ENCODE measurements around the gene MSANTD1. TPM values are rescaled to one million over a fixed set of nuclear protein-coding genes. Genes with fewer than 3 reads are reported as not detected.

MSANTD1 gene
- total RNA-seq, 3 donors from 2014 or later, result 0.66 to 0.87 (median 0.78) TPM

DNA sequence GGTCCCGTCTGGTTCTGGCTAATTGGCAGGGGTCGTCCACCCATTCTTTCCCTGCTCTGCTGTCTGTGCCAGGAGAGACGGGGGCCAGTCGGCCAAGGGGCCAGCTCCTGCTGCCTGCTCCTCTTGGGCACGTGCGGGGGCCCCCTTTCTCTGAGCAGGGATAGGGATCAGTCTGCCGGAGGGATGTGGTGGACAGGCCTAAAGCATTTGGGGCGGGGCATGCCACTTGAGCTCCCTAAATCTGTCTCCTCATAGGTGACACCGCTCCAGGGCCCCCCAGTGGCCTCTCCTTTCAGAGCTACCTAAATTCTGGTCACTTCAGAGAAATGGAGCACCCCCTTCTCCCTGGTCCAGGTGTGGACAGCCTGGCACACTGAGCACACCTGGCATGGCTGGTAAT, 4.2 kb upstream of the MSANTD1 start:
- Mint-ChIP-seq H3K4me1 (ENCODE audit: low read depth) (peaks cover 11% of the 10 kb centered on the region), H3K4me3 (no peak overlapping the region), H3K9me3 (no peaks in the 10 kb centered on the region), H3K27me3 (ENCODE audit: low read depth) (no peaks in the 10 kb centered on the region), H3K36me3 (ENCODE audit: insufficient read depth) (peaks cover 3% of the 10 kb centered on the region)
- ATAC-seq (no peak), DNase-seq (no peak)

GRCh38 chr4:3245676-3246075, 3.3 kb upstream of the MSANTD1 start:
- no peak overlapping the region for H3K4me3 Mint-ChIP-seq
- H3K36me3 Mint-ChIP-seq (ENCODE audit: insufficient read depth), result peaks cover under 1% of the 10 kb centered on the region
- DNase-seq (no peak), ATAC-seq (no peak)
- no peaks in the 10 kb centered on the region for H3K27me3 Mint-ChIP-seq (ENCODE audit: low read depth)
- peaks cover 11% of the 10 kb centered on the region for H3K4me1 Mint-ChIP-seq (ENCODE audit: low read depth)
- no peaks in the 10 kb centered on the region for H3K9me3 Mint-ChIP-seq

- Mint-ChIP-seq H3K36me3 (ENCODE audit: insufficient read depth) (no peaks in the 10 kb centered on the region), H3K4me1 (ENCODE audit: low read depth) (peaks cover 11% of the 10 kb centered on the region), H3K27me3 (ENCODE audit: low read depth) (no peaks in the 10 kb centered on the region), H3K9me3 (no peaks in the 10 kb centered on the region), H3K4me3 (no peak overlapping the region)
- DNase-seq, result no peak
- ATAC-seq, result no peak
These were observed 2.2 kb upstream of the MSANTD1 start for GRCh38 chr4:3246458-3247398.

DNA sequence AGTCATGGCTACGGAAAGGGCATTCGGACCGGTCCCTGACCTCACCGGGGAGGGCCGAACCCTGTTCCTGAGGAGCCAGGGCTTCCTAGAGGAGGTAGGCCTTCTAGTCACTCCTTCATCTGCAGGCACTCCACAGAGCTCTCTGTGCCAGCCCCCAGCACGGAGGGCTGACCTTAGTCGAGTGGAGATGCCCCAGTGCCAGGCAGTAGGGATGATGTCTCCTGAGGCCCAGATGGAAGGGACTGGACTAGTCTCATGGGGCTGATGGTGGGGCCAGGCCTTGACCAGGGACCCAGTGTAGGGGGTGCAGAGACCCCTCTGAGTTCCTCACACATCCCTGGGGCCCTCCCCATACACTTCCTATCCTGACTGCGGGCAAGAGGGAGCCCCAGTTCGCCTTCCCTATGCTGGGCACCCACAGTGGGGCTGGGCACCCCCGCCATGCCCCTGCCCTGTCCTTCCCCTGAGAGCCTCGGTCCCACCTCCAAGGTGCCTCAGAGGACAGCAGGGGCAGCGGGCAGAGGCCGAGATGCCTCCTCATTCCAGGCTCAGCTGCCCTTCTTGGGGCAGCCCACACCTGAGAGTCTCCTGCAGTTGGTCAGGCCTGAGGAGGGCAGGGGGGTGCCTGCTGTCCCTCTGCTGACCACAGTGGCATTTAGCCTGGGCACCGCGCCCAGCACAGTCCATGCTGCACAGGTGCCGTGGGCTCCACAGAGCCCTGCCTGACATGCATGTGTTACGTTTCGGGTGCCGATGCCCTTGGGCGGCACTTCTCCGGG, 1.4 kb upstream of the MSANTD1 start:
- H3K9me3 Mint-ChIP-seq, result no peaks in the 10 kb centered on the region

GRCh38 chr4:3248178-3248480, 830 bp upstream of the MSANTD1 start:
- no peaks in the 10 kb centered on the region for H3K9me3 Mint-ChIP-seq
- no peak for ATAC-seq
- peaks cover under 1% of the 10 kb centered on the region for H3K4me1 Mint-ChIP-seq (ENCODE audit: low read depth)
- H3K4me3 Mint-ChIP-seq, result no peak overlapping the region
- no peak for DNase-seq
- no peaks in the 10 kb centered on the region for H3K27me3 Mint-ChIP-seq (ENCODE audit: low read depth)
- no peaks in the 10 kb centered on the region for H3K36me3 Mint-ChIP-seq (ENCODE audit: insufficient read depth)

More for the DNA sequence above, 1.4 kb upstream of the MSANTD1 start:
- Mint-ChIP-seq H3K27me3 (ENCODE audit: low read depth) (no peaks in the 10 kb centered on the region), H3K4me3 (no peak overlapping the region), H3K36me3 (ENCODE audit: insufficient read depth) (no peaks in the 10 kb centered on the region), H3K4me1 (ENCODE audit: low read depth) (peaks cover 6% of the 10 kb centered on the region)
- no peak for DNase-seq
- no peak for ATAC-seq

- Mint-ChIP-seq H3K9me3 (no peaks in the 10 kb centered on the region), H3K36me3 (ENCODE audit: insufficient read depth) (no peaks in the 10 kb centered on the region), H3K4me1 (ENCODE audit: low read depth) (no peaks in the 10 kb centered on the region), H3K27me3 (ENCODE audit: low read depth) (no peaks in the 10 kb centered on the region), H3K4me3 (no peak overlapping the region)
- ATAC-seq (no peak), DNase-seq (no peak)
These were observed 915 bp downstream of the MSANTD1 start for GRCh38 chr4:3249711-3250437.

DNA sequence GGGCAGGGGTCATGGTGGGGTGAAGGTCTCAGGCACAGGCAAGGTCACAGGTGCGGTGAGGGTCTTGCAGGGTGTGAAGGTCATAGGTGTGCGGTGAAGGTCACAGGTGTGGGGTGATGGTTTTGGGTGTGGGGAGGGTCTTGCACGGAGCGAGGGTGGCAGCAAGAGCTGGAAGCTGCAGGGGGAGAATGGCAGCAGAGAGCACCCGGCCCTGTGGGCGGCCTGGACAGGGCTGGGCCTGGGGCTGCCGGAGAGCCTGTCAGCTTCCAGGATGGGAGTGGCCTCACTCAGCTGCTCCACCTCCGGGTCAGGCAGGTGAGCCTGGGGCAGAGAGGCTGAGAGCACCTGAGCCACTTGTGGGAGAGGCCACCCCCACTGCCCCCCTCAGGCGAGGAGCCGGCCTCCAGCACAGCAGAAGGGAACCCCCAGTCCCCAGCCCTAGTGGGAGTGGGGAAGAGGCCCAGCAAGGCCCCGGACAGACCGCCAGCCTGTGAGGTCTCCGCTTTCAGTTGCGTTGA, 1.5 kb downstream of the MSANTD1 start:
- ATAC-seq (no peak), DNase-seq (no peak)
- H3K9me3 Mint-ChIP-seq, result no peaks in the 10 kb centered on the region
- H3K4me3 Mint-ChIP-seq, result no peak overlapping the region
- no peaks in the 10 kb centered on the region for H3K27me3 Mint-ChIP-seq (ENCODE audit: low read depth)
- no peaks in the 10 kb centered on the region for H3K4me1 Mint-ChIP-seq (ENCODE audit: low read depth)
- no peaks in the 10 kb centered on the region for H3K36me3 Mint-ChIP-seq (ENCODE audit: insufficient read depth)

GRCh38 chr4:3250956-3251690, 2.2 kb downstream of the MSANTD1 start:
- H3K4me1 Mint-ChIP-seq (ENCODE audit: low read depth), result no peaks in the 10 kb centered on the region
- H3K36me3 Mint-ChIP-seq (ENCODE audit: insufficient read depth), result no peaks in the 10 kb centered on the region
- no peak for ATAC-seq
- H3K4me3 Mint-ChIP-seq, result no peak overlapping the region
- no peaks in the 10 kb centered on the region for H3K9me3 Mint-ChIP-seq
- no peaks in the 10 kb centered on the region for H3K27me3 Mint-ChIP-seq (ENCODE audit: low read depth)
- DNase-seq, result no peak

DNA sequence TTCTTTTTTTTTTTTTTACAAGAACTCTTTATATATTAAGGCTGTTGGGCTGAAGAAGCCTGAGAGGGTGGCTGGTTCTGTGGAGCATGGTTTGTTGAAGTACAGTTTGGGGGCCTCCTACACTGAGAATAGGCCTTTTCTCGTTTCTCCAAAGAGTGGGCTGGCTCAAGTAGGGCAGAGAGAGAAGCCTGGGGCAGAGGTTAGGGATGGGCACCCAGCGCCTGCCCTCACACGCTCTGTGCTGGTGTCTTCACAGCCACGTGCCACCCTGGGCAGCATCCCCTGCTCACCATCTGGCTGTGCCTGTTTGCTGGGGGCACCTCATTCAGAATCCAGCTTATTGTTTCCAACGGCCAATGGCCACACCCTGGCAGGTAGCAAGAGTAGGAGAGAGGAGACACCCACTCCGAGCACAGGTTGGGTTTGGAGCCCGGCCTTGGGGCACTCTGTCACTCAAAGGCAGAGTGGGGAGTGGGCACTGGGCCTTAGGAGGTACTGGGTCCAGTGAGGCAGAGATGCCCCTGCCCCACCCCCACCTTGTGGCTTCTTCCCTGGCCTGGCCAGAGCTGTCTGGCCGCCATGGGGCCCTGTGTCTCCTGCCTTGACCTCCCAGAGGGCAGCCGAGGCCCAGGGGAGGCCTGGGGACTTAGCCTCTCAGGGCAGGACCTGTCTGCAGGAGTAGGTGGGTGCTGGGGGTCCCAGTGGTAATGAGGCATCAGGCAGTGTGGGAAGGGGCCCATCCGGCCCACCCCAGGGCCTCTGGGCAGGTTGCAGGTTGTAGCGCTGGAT, 2.9 kb downstream of the MSANTD1 start:
- DNase-seq (no peak), ATAC-seq (no peak)
- Mint-ChIP-seq H3K4me3 (no peak overlapping the region), H3K4me1 (ENCODE audit: low read depth) (no peaks in the 10 kb centered on the region), H3K9me3 (no peaks in the 10 kb centered on the region), H3K36me3 (ENCODE audit: insufficient read depth) (no peaks in the 10 kb centered on the region), H3K27me3 (ENCODE audit: low read depth) (no peaks in the 10 kb centered on the region)

DNA sequence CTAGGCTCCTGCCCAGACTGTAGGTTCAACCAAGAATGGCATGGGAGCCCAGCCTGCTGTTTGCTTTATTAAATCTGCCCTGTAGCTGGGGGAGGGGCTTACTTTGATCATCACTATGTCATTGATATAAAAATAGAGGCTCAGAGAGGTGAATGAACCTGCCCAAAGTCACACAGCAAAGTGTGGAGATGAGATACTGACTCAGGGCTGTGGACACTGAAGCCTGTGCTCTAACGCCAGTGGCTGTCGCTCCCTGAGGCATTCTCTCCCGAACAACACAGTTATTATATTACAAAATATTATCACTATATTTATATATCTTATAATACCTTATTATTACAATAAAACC, 3.5 kb downstream of the MSANTD1 start:
- Mint-ChIP-seq H3K9me3 (no peaks in the 10 kb centered on the region), H3K4me3 (no peak overlapping the region)

GRCh38 chr4:3252831-3253641, 4.1 kb downstream of the MSANTD1 start:
- Mint-ChIP-seq H3K36me3 (ENCODE audit: insufficient read depth) (no peaks in the 10 kb centered on the region), H3K27me3 (ENCODE audit: low read depth) (no peaks in the 10 kb centered on the region), H3K4me3 (no peak overlapping the region), H3K9me3 (no peaks in the 10 kb centered on the region), H3K4me1 (ENCODE audit: low read depth) (no peaks in the 10 kb centered on the region)
- no peak for ATAC-seq
- DNase-seq, result peak; percentile 2

More for the DNA sequence above, 3.5 kb downstream of the MSANTD1 start:
- H3K27me3 Mint-ChIP-seq (ENCODE audit: low read depth), result no peaks in the 10 kb centered on the region
- no peak for ATAC-seq
- H3K36me3 Mint-ChIP-seq (ENCODE audit: insufficient read depth), result no peaks in the 10 kb centered on the region
- DNase-seq, result no peak
- H3K4me1 Mint-ChIP-seq (ENCODE audit: low read depth), result no peaks in the 10 kb centered on the region

GRCh38 chr4:3253808-3254207, 4.8 kb downstream of the MSANTD1 start:
- no peak overlapping the region for H3K4me3 Mint-ChIP-seq
- H3K9me3 Mint-ChIP-seq, result no peaks in the 10 kb centered on the region
- no peaks in the 10 kb centered on the region for H3K36me3 Mint-ChIP-seq (ENCODE audit: insufficient read depth)
- ATAC-seq, result no peak
- H3K27me3 Mint-ChIP-seq (ENCODE audit: low read depth), result no peaks in the 10 kb centered on the region
- no peaks in the 10 kb centered on the region for H3K4me1 Mint-ChIP-seq (ENCODE audit: low read depth)
- peak; percentile 1 for DNase-seq
